Hepatic stellate cell (primary cell): ENCODE data around the gene NKIRAS2.

ENCODE experiments used
- DNase-seq: peaks from one replicate; pipeline ENCODE4 v3.0.0; 2011; ENCODE audit warnings: low spot score

The NKIRAS2 gene

GRCh38 chr17:42019509-42020404 is at the start of gene NKIRAS2:
TSS of gene NKIRAS2 (plus strand) at chr17:42020090. CDS start at chr17:42021578, 1,488 bp downstream.
- DNase-seq = peak; percentile 96

- DNase-seq = no peak
These were observed 49.0 kb upstream of the NKIRAS2 start for GRCh38 chr17:41970901-41971331.

- no peak for DNase-seq
These were observed 48.0 kb upstream of the NKIRAS2 start for GRCh38 chr17:41971721-41972523.

GRCh38 chr17:41972571-41973407 is 47.1 kb upstream of the NKIRAS2 start:
- DNase-seq = no peak

GRCh38 chr17:41973408-41973811 is 46.5 kb upstream of the NKIRAS2 start:
- DNase-seq = no peak

GRCh38 chr17:41974031-41974430 is 45.9 kb upstream of the NKIRAS2 start:
- DNase-seq = no peak

GRCh38 chr17:41974658-41975057 is 45.2 kb upstream of the NKIRAS2 start:
- DNase-seq = no peak

GRCh38 chr17:41975099-41976083 is 44.5 kb upstream of the NKIRAS2 start:
- no peak for DNase-seq

GRCh38 chr17:41976142-41976768 is 43.6 kb upstream of the NKIRAS2 start:
- no peak for DNase-seq

- no peak for DNase-seq
These were observed 41.9 kb upstream of the NKIRAS2 start for GRCh38 chr17:41977991-41978390.

GRCh38 chr17:41982026-41982760 is 37.7 kb upstream of the NKIRAS2 start:
- no peak for DNase-seq

GRCh38 chr17:41984454-41984853 is 35.4 kb upstream of the NKIRAS2 start:
- DNase-seq = no peak

- DNase-seq = no peak
These were observed 34.0 kb upstream of the NKIRAS2 start for GRCh38 chr17:41985919-41986318.

GRCh38 chr17:41986634-41987033 is 33.3 kb upstream of the NKIRAS2 start:
- DNase-seq = no peak

GRCh38 chr17:41987642-41988041 is 32.2 kb upstream of the NKIRAS2 start:
- no peak for DNase-seq

- no peak for DNase-seq
These were observed 31.5 kb upstream of the NKIRAS2 start for GRCh38 chr17:41988418-41988817.

GRCh38 chr17:41989702-41990419 is 30.0 kb upstream of the NKIRAS2 start:
- no peak for DNase-seq

GRCh38 chr17:41992576-41992975 is 27.3 kb upstream of the NKIRAS2 start:
- no peak for DNase-seq

- no peak for DNase-seq
These were observed 23.1 kb upstream of the NKIRAS2 start for GRCh38 chr17:41996855-41997164.
